ENCODE data around the gene ADIG.
"Not testable (repeated sequence)": the region's sequence is repeated elsewhere in the genome, so short reads cannot be mapped to it uniquely, and the experiment has no call there.

ADIG gene

DNA sequence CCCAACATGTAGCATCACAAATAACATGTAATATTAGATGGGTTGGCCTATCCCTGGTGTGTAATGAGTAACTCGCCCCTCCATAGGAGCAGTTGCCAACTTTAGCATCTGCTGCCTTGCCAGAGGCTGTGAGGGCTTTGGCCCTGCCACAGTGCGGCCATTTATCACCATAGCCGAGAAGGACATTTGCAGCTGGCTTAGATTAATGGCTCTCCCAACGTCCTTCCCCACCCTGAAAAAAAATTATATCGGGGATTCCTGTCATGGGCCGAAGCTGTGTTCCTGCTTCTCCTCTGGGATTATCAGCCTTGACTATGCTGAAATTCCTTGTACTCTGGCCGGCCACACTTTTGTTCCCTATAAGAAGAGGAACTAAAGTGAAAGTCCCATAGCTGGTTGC, 7.6 kb upstream of the ADIG start:
- DNase-seq (ENCODE audit: low read depth) = no peak

DNA sequence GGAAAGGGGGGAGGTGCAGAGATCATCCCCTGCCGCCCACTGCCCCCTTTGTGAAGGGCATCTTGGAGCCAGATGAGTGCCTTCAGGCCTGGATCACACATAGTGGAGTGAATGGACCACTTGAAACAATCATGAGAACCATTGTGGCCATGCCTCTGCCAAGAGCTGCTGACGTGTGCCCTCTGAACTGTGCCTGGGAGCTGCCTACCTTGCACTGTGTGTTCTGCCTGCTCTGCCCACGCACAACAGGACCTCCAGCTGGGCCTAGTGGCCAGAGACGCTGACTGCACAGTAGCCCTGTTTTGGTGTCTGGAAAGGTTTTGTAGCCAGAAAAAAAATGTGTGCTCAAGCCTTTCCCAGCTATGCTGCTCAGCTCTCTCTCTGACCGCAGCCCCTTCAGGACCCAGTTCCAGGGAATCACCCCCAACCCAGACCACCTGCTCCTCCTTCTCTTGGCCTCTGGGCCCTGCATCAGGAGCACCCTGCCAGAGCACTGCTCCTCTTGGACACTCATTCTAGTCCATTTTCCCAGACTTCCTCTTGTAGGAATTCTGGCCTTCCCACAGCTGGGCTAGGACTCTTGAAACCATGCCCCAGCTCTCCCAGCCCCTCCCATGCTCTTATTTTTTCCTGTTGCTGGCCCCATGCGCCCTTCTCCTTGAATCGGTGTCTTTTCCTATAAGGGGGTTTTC, 1.6 kb upstream of the ADIG start:
- no peak for DNase-seq (ENCODE audit: low read depth)

DNA sequence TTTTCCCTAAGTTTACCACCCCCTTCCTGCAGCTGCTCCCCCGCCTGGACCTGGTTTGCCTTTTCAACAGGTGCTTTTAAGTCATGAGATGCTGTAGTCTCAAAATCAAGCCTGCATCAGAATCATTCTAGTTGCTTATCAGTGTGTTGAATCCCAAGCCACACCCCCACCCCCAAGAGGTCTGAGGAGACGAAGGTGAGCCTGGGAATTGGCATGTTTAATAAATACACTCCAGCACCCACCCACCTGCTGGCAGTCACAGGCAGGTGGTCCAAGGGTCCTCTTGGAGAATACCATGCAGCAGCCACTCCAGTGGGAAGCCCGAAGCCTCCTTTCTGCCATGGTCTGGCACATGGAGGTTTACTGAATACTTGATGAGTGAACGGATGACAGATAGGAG, 1.1 kb upstream of the ADIG start:
- DNase-seq (ENCODE audit: low read depth) = no peak

DNA sequence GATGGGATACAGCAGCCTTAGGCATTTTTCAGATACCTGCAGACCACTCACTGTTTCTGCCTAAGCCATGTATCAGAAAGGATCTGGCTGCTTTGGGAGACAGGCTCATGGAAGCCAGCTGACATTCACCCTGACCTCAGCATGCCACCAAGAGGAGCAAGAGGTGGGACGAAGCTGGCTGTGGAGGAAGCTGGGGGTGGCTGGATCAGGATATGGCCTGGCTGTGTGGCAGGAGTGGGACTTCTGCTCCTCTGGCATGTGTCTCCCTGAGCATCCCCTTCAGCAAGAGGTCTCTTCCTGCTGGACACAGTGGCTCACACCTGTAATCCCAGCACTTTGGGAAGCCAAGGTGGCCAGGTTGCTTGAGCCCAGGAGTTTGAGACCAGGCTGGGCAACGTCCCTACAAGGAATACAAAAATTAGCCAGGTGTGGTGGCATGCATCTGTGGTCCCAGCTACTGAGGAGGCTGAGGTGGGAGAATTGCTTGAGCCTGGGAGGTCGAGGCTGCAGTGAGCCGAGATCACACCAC, 897 bp downstream of the ADIG start:
- DNase-seq (ENCODE audit: low read depth) = no peak

DNA sequence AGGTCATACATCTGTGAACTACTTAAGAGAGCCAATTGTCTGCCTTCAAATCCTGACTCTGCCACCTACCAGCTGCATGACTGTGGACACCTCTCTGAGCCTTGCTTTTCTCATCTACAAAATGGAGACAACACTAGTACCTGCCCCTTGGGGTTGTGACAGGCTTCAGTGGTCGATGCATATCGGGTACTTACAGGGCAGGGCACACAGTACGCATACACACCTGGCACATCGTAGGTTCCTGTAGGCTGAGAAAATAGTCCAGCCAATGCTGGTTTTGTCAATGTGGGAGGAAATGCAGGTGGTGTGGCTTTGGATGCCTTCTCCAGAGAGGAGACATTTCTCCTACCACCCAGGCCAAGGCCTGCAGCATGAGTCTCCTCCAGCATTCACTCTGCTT, 2.3 kb downstream of the ADIG start:
- no peak for DNase-seq (ENCODE audit: low read depth)

DNA sequence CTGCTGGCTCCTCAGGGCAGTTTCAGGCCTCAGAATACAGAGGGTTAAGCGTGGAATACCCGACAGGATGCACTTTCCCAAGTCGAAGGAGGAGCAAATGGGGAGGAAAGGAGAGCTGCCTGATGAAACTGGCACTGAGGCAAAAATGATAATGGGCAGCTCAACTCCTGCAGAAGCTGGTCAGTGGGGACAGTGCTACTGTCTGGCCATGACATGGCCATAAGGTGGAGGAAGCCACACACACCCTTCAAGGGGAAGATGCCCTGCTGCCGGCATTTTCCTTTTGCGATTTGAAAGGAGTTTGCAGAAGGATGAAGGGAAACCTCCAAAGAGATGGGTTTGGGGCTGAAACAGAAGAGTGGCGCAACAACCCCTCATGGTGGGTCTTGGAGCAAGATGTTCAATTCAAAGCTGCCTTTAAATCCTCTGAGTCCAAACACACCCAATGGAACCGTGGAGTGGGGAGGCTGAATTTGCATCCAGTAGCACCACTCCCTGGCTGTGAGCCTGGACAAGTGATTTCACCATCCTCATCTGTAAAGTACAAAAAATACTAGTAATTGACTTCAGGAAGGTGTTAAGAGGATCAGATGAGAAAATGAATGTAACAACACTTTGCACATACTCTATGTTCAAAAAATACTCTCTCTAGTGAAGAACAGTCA, 3.2 kb downstream of the ADIG start:
- no peak for DNase-seq (ENCODE audit: low read depth)

DNA sequence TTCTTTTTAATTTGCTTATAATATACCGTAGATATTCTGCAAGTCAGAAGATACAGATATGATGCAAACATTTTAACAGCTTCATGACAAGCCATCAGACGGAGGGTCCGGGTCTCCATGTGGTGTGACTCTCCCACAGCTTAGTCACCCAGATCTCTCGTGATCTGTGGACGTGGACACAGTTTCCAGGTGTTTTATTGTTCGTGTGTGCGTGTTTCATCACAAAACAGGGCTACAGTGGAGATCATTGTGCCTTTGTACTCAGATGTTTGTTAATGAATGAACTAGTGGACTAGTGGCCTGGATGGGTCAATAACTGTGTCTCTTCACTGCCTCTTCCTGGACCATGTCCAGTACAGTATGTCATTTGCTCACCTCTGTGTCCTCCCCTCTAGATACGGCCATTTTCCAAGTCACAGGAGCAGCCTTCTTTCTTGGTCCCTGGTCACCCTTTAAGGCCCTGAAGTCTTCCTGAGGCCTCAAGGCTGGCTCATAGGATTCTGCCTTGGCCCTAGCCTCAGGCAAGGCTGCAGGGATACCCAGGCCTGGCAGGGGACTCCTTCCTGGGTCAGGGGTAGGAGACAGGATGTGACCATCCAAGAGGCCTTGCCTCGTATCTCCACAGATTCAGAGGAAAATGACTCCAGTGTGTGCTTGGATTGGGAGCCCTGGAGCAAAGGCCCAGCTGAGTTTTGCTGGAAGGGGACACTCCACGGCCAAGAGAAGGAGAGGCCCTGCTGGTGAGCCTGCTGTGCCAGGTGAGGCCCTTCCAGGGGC, 4.6 kb downstream of the ADIG start:
- DNase-seq (ENCODE audit: low read depth) = no peak

DNA sequence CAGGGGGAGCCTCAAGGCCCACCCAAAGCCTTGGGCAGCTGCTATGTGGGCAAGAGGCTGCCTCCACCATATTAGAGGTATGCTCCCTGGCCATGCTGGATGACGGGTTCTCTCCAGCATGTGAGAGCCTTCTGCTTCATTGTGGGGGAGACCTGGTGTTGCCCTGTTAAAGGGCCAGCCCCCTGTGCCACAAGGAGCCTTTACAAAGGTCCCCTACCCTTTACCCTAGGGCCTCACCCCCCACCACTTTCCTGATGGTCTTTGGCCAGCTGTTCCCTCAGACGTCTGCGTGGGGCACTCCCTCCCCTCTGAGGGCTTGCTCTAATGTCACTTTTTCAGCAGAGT, 5.2 kb downstream of the ADIG start:
- no peak for DNase-seq (ENCODE audit: low read depth)

DNA sequence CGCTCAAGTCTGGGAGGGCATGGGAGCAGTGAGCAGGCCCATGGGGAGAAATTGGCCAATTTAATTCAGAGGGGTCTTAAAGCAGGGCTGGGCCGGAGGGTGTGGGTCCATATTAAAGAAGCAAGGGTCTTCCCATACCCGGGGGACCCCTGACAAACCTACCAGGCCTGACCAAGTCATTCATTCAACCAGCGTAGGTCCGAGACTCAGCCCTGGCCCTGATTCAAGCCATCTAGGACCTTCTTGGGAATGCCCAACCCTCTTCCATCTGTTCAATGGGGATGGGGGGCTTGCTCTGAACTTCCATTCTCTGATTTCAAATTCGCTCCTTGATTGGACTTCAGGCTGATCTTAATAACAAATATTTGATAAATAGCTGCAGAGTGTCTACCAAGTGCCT, 7.3 kb downstream of the ADIG start:
- no peak for DNase-seq (ENCODE audit: low read depth)

DNA sequence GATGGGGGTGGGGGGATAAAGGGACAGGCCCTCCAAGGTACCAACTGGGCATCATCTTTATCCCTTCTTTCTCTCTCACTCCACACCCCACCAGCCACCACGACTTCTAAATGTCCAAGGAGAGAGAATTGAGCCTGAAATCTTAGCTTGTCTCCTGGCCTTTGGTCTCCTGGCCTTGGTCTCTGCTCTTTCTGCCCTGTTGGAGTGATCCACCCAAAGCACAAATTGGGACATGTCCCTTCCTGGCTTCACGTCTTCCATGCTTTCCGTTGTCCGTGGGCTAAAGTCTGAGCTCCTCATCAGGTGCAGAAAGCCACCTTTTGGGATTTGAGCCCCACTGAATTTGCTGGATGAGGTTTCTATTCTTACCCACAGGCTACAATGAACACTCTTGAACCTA, 8.4 kb downstream of the ADIG start:
- DNase-seq (ENCODE audit: low read depth) = no peak

DNA sequence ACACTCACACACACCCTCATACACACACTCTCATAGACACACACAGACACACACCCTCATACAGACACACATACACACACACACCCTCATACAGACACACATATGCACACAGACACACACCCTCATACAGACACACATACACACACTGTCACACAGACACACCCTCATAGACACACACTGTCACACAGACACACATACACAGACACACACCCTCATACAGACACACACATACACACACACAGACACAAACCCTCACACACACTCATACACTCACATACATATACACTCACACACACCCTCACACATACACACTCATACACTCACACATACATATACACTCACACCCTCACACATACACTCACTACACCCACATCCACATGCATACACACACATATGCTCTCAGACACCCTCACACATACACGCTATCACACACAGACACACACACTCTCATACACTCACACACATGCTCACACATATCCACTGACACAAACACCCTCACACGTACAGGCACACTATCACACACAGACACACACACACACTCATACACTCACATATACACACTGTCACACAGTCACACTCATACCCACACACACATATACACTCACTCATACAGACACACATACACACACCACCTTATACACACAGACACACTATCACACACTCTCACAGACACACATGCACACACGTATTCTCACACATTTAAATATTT, 9.1 kb downstream of the ADIG start:
- DNase-seq (ENCODE audit: low read depth) = no peak

DNA sequence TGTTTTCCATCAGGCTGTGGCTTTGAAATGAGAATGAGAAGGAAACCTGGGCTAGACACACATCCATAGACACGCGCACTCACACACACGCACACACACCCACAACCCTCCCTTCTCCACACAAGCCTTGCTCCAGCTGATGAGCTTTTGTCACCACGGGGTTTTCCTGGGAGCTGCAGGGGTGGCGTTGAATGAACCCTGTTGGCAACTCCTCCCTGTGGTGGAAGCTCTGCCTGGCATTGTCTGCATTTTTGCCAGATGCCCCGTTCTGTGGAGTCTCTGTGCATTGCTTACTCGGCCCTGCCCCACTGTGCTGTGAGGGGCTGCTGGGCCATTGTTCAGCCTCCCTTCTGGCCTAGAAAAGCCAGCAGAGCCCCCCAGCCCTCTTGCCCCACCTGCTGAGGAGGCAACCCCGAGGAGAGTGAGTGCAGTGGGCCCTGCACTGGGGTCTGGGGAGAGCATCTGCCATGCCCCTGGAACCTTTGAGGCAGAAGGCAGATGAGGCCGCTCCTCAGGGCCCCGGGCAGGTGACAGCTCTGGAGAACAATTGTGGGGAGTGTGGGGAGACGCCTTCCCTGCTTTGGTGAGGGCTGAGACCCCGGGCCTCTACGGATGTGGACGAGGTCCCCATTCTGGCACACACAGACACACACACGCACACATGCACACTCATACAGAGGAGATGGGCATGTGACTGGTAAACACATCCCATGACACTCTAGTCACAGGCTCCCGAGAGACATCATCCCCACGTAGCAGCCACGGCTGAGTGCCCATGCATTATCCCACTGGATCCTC, 9.9 kb downstream of the ADIG start:
- DNase-seq (ENCODE audit: low read depth) = no peak

DNA sequence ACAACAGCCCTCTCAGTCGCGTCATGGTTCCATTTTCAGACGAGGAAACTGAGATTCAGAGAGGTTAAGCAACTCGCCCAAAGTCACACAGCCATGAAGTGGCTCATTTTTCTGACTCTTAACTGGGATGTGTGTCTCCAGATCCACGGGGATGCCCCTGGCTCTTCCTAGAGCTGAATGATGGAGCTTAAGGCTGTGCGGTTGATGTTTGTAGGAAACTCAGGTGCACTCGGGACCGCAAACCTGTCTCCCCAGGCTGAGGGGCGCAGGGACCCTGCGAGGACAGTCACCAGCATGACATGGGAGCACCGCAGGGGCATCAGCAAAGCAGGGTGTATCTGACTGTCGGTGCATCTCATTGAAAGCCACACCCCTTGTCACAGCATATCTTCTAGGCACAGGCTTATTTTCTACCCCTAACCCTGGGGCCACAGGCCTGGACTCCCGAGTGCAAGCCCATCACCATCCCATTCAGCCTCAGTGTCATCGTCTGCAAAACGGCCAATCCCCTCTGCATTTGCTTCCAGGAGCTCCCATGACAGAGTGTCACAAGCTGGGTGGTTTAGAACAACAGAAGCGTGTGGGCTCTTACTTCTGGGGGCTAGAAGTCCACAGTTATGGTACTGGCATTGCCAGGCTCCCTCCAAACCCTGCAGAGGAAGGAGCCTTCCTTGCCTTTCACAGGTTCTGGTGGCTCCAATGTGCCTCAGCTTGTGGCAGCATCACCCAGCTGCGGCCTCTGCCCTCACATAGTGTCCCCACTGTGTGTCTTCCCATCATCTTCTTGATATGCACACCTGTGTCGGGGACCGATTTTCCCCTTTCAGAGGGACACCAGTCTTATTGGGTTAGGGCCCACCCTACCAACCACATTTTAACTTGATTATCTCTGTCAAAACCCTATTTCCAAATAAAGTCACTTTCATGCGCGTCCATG, 10.7 kb downstream of the ADIG start:
- no peak for DNase-seq (ENCODE audit: low read depth)

DNA sequence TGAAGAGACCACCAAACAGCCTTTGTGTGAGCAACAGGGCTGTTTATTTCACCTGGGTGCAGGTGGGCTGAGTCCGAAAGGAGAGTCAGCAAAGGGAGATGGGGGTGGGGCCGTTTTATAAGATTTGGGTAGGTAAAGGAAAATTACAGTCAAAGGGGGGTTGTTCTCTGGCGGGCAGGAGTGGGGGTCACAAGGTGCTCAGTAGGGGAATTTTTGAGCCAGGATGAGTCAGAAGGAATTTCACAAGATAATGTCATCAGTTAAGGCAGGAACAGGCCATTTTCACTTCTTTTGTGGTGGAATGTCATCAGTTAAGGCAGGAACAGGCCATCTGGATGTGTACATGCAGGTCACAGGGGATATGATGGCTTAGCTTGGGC, 11.4 kb downstream of the ADIG start:
- DNase-seq (ENCODE audit: low read depth) = not testable (repeated sequence)

DNA sequence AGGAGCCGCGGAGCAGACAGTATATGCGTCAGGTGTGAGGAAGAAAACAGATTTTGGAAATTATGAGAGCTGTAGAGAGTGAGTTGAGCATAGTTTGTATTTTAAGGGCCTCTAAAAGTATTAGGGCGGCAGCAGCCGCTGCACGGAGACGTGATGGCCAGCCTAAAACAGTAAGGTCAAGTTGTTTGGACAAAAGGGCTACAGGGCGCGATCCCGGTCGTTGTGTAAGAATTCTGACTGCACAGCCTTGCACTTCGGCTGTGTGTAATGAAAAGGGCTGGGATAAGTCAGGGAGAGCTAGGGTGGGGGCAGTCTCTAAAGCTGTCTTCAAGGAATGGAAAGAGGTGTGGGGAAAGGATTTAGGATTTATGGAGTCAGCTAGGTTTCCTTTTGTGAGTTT, 13.3 kb downstream of the ADIG start:
- DNase-seq (ENCODE audit: low read depth) = not testable (repeated sequence)

DNA sequence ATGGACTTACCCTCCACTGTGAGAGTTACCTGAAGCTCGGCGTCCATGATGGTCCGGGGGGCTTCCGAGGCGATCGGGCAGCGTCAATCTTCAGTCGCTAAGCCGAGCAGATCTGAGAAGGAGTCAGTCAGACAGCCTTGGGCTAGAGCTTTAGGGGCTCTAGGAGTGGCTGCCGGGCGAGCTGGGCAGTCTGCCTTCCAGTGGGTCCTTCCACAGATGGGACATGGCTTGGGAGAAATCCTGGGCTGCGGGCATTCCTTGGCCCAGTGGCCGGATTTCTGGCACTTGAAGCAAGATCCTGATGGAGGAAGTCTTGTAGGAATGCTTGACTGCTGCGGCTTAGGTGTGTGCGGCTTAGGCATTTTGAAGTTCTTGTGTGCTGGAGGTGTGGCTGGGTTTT, 14.9 kb downstream of the ADIG start:
- DNase-seq (ENCODE audit: low read depth) = not testable (repeated sequence)

DNA sequence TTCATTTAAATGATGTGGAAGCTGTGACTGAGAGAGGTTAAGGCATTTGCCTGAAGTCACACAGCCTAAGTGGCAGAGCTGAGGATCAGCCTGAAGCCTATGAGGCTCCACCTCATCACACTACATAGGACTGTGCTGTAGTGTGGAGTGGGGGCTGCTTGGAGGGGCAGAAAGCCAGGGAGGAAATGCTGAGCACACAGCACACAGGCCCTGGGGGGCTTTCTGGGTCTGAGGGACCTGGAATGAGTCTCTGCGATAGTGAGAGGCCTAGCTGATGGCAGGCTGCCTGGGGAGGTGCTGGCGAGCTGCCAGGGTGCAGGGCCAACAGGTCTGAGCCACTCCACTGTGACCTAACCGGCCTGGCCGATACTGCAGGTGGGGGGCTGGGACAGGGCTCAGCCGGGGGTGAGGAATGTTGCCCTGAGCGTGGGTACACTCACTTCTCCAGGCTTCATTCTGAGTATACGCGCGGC, 18.4 kb downstream of the ADIG start:
- no peak for DNase-seq (ENCODE audit: low read depth)

DNA sequence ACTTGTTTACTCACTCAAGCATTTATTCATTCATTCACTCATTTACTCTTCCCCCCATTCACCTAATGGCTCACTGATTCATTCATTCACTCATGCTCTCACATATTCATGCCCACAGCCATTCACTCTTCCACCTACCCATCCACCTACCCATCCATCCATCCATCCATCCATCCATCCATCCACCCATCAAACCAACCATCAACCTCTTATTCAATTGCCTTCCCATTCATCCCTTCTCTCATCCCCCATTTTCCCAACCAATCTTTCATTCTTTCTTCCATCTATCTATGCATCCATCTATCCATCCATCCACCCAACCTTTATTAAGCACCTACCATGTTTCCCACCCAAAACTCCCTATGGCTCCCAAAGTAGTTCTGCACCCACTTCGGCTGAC, 19.1 kb downstream of the ADIG start:
- DNase-seq (ENCODE audit: low read depth) = no peak

DNA sequence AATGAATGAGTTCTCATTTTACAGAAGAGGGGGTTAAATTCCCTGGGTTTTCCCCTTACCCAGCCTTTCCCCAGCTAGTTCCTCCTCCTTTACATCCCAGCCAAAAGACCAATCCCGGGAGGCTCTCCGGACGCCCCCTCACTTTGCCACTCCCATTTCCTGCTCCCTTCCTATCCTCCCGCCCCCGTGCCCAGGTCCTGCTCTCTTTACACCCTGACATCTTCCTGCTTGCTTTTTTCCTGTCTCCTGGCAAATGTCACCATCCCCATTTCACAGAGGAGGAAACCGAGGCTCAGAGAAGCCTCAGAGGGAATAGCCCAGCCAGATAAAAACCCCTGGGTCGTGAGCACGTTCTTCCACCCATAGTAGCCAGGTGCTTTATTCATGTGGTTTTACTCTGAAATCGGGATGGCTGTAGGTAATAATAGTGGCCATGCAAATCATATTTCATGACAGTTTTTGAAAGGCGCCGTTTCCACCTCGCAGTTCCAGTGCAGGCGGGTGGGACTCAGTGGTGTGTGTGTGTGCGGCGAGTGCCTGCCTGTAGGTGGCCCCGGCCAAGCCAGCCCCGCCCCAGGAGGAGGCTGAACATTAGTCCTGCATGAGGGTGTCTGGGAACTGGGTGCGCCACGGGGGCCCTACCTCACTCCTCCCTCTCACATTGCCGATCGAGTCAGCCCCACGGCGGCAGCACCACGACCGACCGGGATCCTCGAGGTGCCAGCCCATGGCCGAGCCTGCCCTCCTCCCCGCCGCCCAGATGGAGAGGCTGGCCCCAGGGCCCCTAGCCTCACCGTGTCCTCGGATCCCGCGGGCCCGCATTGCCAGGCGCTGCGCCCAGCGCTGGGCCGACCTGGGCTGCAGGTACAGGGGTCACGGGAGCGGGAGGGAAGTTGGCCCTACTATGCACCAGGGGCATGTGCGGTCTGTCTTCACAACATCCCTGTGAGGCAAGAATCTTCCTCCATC, 20.5 kb downstream of the ADIG start, which contains the start of gene ARHGAP40:
ARHGAP40 (plus strand) TSS at position 594 of the 969 bp plus-strand sequence.
- DNase-seq (ENCODE audit: low read depth) = no peak
